Limb (tissue), 2 donors: ENCODE data around the gene KRTAP4-3.
"Not testable (repeated sequence)": the region's sequence is repeated elsewhere in the genome, so short reads cannot be mapped to it uniquely, and the experiment has no call there.

ENCODE experiments used
- DNase-seq, 2 donors: peaks; one replicate each; pipeline ENCODE4 v3.0.0-alpha.2; 2016; ENCODE audit errors: extremely low spot score in 2 of 2

Gene KRTAP4-3

GRCh38 chr17:41153856-41154255 is 14.2 kb downstream of the KRTAP4-3 start:
- DNase-seq, result no peak

GRCh38 chr17:41151525-41151924 is 16.5 kb downstream of the KRTAP4-3 start:
- DNase-seq, result no peak

GRCh38 chr17:41150026-41150425 is 18.0 kb downstream of the KRTAP4-3 start:
- no peak for DNase-seq

- no peak for DNase-seq
Observed at GRCh38 chr17:41149652-41149985, 18.4 kb downstream of the KRTAP4-3 start, which contains the start of gene KRTAP4-5. Gene KRTAP4-5, minus strand, starts transcription at chr17:41149825. Its CDS starts 58 bp downstream, at chr17:41149767.

- DNase-seq, result not testable (repeated sequence)
Observed at GRCh38 chr17:41148971-41149651, 18.9 kb downstream of the KRTAP4-3 start.

- no peak for DNase-seq
Observed at GRCh38 chr17:41147531-41148204, 20.4 kb downstream of the KRTAP4-3 start.

GRCh38 chr17:41145261-41145660 is 22.8 kb downstream of the KRTAP4-3 start:
- DNase-seq, result no peak

- no peak for DNase-seq
Observed at GRCh38 chr17:41144846-41145245, 23.2 kb downstream of the KRTAP4-3 start.

GRCh38 chr17:41141361-41141760 is 26.7 kb downstream of the KRTAP4-3 start:
- DNase-seq, result no peak

GRCh38 chr17:41140360-41141131 is 27.5 kb downstream of the KRTAP4-3 start, which contains the start of gene KRTAP4-6:
Gene KRTAP4-6, minus strand, starts transcription at chr17:41140544. Its CDS starts 57 bp downstream, at chr17:41140487.
- no peak for DNase-seq

- DNase-seq, result not testable (repeated sequence)
Observed at GRCh38 chr17:41139865-41140264, 28.2 kb downstream of the KRTAP4-3 start.

GRCh38 chr17:41133880-41134735 is 33.9 kb downstream of the KRTAP4-3 start:
- no peak for DNase-seq

GRCh38 chr17:41131979-41132378 is 36.0 kb downstream of the KRTAP4-3 start:
- no peak for DNase-seq

GRCh38 chr17:41127371-41127770 is 40.6 kb downstream of the KRTAP4-3 start:
- no peak for DNase-seq

- no peak for DNase-seq
Observed at GRCh38 chr17:41126412-41126811, 41.6 kb downstream of the KRTAP4-3 start.

GRCh38 chr17:41125064-41125463 is 43.0 kb downstream of the KRTAP4-3 start:
- DNase-seq, result no peak

- not testable (repeated sequence) for DNase-seq
Observed at GRCh38 chr17:41123991-41124371, 44.0 kb downstream of the KRTAP4-3 start, which contains the start of gene KRTAP4-12. Gene KRTAP4-12, minus strand, starts transcription at chr17:41124182. Its CDS starts 60 bp downstream, at chr17:41124122.

GRCh38 chr17:41123292-41123990 is 44.6 kb downstream of the KRTAP4-3 start:
- DNase-seq, result not testable (repeated sequence)

- no peak for DNase-seq
Observed at GRCh38 chr17:41121742-41122141, 46.3 kb downstream of the KRTAP4-3 start.
